Endothelial cell of umbilical vein (primary cell): ENCODE measurements around the gene PAQR7. TPM values are rescaled to one million over a fixed set of nuclear protein-coding genes. Genes with fewer than 3 reads are reported as not detected.

Experiments used
- BruUV-seq: library from RNA; stranded (reverse); fragments of 400-500 nt; replicated peaks from 2 replicates; lab custom pipeline; 2021; lab: Mats Ljungman, UMichigan
- CTCF ChIA-PET: fragments of 300-600, 350-600 bp; sonication (Branson Sonifier 250); formaldehyde crosslinking; loops from one replicate; lab custom pipeline; 2021; ENCODE audit warnings: antibody characterized with exemption, inconsistent platforms; lab: Charles Lee
- POLR2A ChIA-PET: fragments of 300-600, 350-600 bp; sonication (Branson Sonifier 250); formaldehyde crosslinking; loops from one replicate; lab custom pipeline; 2021; ENCODE audit warnings: antibody characterized with exemption, inconsistent platforms; lab: Charles Lee
- DNase-seq: peaks from one replicate; pipeline ENCODE4 v3.0.0-alpha.2; 2011; ENCODE audit warnings: low read depth, low spot score
- FAIRE-seq: peaks from 2 replicates; lab custom pipeline; 2011; peaks lifted over from hg19 to GRCh38; lab: Jason Lieb, UNC
- H2AFZ ChIP-seq: 2 replicates; pipeline ENCODE4 v1.6.0; 2012; ENCODE audit warnings: low read depth, low read length, control low read depth, inconsistent platforms
- H3K27ac ChIP-seq: 2 replicates; pipeline ENCODE4 v1.5.1; 2011; ENCODE audit warnings: low read depth, mild to moderate bottlenecking, control low read depth, low read length, moderate library complexity; ENCODE audit not compliant: insufficient read depth
- H3K27me3 ChIP-seq, 2 experiments: 2 replicates each; pipeline versions ENCODE4 v1.6.0 to v1.6.1; 2011; ENCODE audit warnings: low read length in 2 of 2, mixed read lengths in 1 of 2; ENCODE audit not compliant: control insufficient read depth in 2 of 2, insufficient read depth in 2 of 2
- H3K36me3 ChIP-seq, 2 experiments: 2 replicates in 1 of 2; 3 replicates in 1 of 2; pipeline ENCODE4 v1.5.1; 2011; ENCODE audit warnings: low read length in 2 of 2, mild to moderate bottlenecking in 1 of 2, moderate library complexity in 1 of 2; ENCODE audit not compliant: control insufficient read depth in 2 of 2, insufficient read depth in 2 of 2; ENCODE audit errors: extremely low read depth in 1 of 2
- H3K4me1 ChIP-seq: 3 replicates; pipeline ENCODE4 v1.5.1; 2011; ENCODE audit warnings: mild to moderate bottlenecking, low read length; ENCODE audit not compliant: control insufficient read depth, insufficient read depth; ENCODE audit errors: extremely low read depth
- H3K4me2 ChIP-seq: 2 replicates; pipeline ENCODE4 v1.6.1; 2011; ENCODE audit warnings: low read length, control low read depth, mixed read lengths; ENCODE audit not compliant: insufficient read depth
- H3K4me3 ChIP-seq, 3 experiments: fragments of 200-600 bp in 1 of 3; sonication (generic), shearing (Covaris generic) in 1 of 3; replicated peaks in 1 of 3; 2 replicates each; pipeline ENCODE4 v1.5.1; 2011 to 2016; ENCODE audit warnings: control low read depth in 3 of 3, low read length in 3 of 3, mild to moderate bottlenecking in 2 of 3, inconsistent platforms in 1 of 3, low read depth in 1 of 3, moderate library complexity in 1 of 3; ENCODE audit not compliant: insufficient read depth in 1 of 3
- H3K79me2 ChIP-seq: 2 replicates; pipeline ENCODE4 v1.6.0; 2012; ENCODE audit warnings: low read length, inconsistent platforms; ENCODE audit not compliant: control insufficient read depth, insufficient read depth
- H3K9ac ChIP-seq: replicated peaks from 2 replicates; pipeline ENCODE3; 2011; ENCODE audit warnings: low read length, control low read depth; ENCODE audit not compliant: insufficient read depth; ENCODE audit errors: extremely low read depth
- H3K9me1 ChIP-seq: replicated peaks from 3 replicates; pipeline ENCODE4 v1.6.0; 2011; ENCODE audit warnings: mild to moderate bottlenecking, low read length; ENCODE audit not compliant: control insufficient read depth, insufficient read depth; ENCODE audit errors: extremely low read depth
- H3K9me3 ChIP-seq: replicated peaks from 2 replicates; pipeline ENCODE4 v1.5.1; 2012; ENCODE audit warnings: low read length, inconsistent platforms; ENCODE audit not compliant: control insufficient read depth, insufficient read depth
- H4K20me1 ChIP-seq: replicated peaks from 2 replicates; pipeline ENCODE3; 2011; ENCODE audit warnings: mild to moderate bottlenecking, low read length; ENCODE audit not compliant: control insufficient read depth, insufficient read depth; ENCODE audit errors: extremely low read depth
- EZH2 ChIP-seq: IDR thresholded peaks from 2 replicates; pipeline ENCODE4 v1.6.1; 2012; ENCODE audit warnings: borderline replicate concordance, low read depth, mild to moderate bottlenecking, moderate library complexity, low read length, inconsistent platforms; ENCODE audit not compliant: severe bottlenecking
- FOS ChIP-seq: IDR thresholded peaks from 2 replicates; pipeline ENCODE4 v1.6.1; 2011; ENCODE audit warnings: mild to moderate bottlenecking, low read length, moderate library complexity, borderline replicate concordance; ENCODE audit not compliant: insufficient read depth
- GATA2 ChIP-seq: IDR thresholded peaks from 2 replicates; pipeline ENCODE4 v1.7.0; 2011; ENCODE audit warnings: low read depth, mild to moderate bottlenecking, moderate library complexity, mixed read lengths, low read length; ENCODE audit not compliant: insufficient read length, insufficient read depth
- JUN ChIP-seq: IDR thresholded peaks from 2 replicates; pipeline ENCODE4 v1.6.1; 2011; ENCODE audit warnings: borderline replicate concordance, low read depth; ENCODE audit not compliant: insufficient read length, insufficient read depth
- MYC ChIP-seq: IDR thresholded peaks from one replicate; pipeline ENCODE4 v1.6.1; 2011; ENCODE audit warnings: mild to moderate bottlenecking, low read depth, low read length
- POLR2A ChIP-seq: IDR thresholded peaks from 2 replicates; pipeline ENCODE4 v1.6.1; 2012; ENCODE audit warnings: low read depth, mild to moderate bottlenecking, control low read depth, low read length
- POLR2AphosphoS5 ChIP-seq: IDR thresholded peaks from 2 replicates; pipeline ENCODE4 v1.6.1; 2012; ENCODE audit warnings: low read depth, mild to moderate bottlenecking, control low read depth, low read length, moderate library complexity; ENCODE audit not compliant: insufficient read depth
- dilution Hi-C: fragments of 300-500 bp; cut with MboI; formaldehyde crosslinking; loops from one replicate; pipeline ENCODE4 v1.15.0; 2019; ENCODE audit warnings: low sequenced_read_pairs; ENCODE audit not compliant: extremely low pct_ligation_motif_present
- intact Hi-C: fragments of 100-400 bp; cut with micrococcal nuclease; formaldehyde crosslinking; loops from one replicate; pipeline ENCODE4 v1.10.0; 2022
- polyA plus RNA-seq, 4 experiments: library from polyadenylated mRNA; depleted of rRNA in 3 of 4; stranded (reverse) in 3 of 4; unstranded in 1 of 4; fragments of >200 nt; gene quantifications; 2 replicates each; pipeline versions ENCODE4 v1.2.1 to v1.2.3, GENCODE V29; 2011 to 2012; ENCODE audit warnings: missing spikeins in 1 of 4
- total RNA-seq: library from RNA; stranded (reverse); gene quantifications from 2 replicates; pipeline ENCODE4 v1.2.3, GENCODE V29; 2021
- TF ChIP-seq, protein P1 (sequence below): IDR thresholded peaks from 2 replicates; pipeline ENCODE4 v1.6.1; 2011; ENCODE audit not compliant: insufficient read depth, insufficient read length
- TF ChIP-seq, protein P2 (sequence below), 2 donors: IDR thresholded peaks; 1 replicate in 1 of 2; 2 replicates in 1 of 2; pipeline ENCODE4 v1.5.1; 2011; ENCODE audit warnings: low read length in 2 of 2, mild to moderate bottlenecking in 2 of 2, moderate library complexity in 2 of 2, control low read depth in 1 of 2, inconsistent platforms in 1 of 2, low read depth in 1 of 2; ENCODE audit not compliant: insufficient read depth in 1 of 2; ENCODE audit errors: extremely low read depth in 1 of 2

Gene PAQR7
- total and polyA plus RNA-seq, 2 donors (not counting 3 experiments of a cell fraction or from before 2014, with no cell fraction given): 8.4 to 10.8 TPM

DNA sequence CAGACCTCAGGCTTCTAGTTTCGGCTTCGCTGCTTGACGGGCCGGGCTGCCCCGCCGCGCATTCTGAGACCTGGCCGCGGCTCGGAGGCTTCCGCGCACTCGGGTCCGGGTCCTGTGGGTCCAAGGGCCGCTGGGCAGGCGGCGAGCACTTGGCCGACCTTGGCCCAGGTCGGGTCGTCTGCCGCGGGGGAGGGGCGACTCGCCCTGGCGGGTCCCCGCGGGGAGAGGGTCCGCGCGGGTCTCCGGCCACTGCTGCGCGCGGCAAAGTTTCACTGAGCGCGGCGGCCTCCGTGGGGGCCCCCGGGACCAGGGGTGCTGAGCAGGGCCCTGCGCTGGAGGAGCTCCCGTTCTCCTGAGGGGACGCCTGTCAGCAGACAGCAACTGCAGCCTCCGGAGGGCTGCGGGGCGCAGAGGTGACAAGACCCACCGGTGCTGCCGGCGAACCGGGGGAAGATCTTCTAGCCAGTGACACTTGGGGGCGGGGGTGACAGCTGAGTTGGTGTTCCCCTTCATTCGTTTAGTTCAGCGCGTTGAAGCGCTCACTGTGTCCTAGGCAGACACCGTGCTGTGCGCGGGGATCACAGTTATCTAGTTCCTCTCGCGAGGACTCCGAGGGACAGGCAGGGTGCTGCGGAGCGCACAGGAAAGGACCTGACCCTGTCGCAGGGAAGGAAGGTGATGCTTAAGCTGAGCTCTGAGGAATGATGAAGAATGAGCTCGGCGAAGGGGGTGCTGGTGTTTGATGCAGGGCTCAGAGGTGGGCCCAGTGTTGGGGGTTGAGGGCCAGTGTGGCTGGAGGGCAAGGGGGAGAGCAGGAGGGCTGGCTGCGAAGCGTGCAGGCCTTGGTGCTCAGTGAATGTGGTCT is 55.0 kb downstream of the PAQR7 start:
- Histone ChIP-seq H3K9me3 (no peaks in the 10 kb centered on the region), H3K4me3 (peak overlapping the region; percentile 74 to 80 (median 77)), H3K9ac (peak overlapping the region; percentile 82), H3K4me2 (peak overlapping the region; percentile 38), H3K27me3 (no peaks in the 10 kb centered on the region), H4K20me1 (no peaks in the 10 kb centered on the region), H3K36me3 (peaks cover 0 to 12% of the 10 kb centered on the region in 2 experiments), H3K27ac (peak overlapping the region; percentile 47), H3K4me1 (peaks cover 14% of the 10 kb centered on the region), H2AFZ (peak overlapping the region; percentile 81), H3K79me2 (peaks cover 9% of the 10 kb centered on the region), H3K9me1 (no peaks in the 10 kb centered on the region)
- no TSS peak for BruUV-seq
- TF ChIP-seq POLR2AphosphoS5: peak; percentile 4
- TF ChIP-seq EZH2: no peak
- intact Hi-C loops: loop anchor here (1.0 kb wide), 2 partner anchors 39 to 178 kb away; partner anchors contain the start of genes AUNIP and PAFAH2
- DNase-seq: peak; percentile 51
- ChIA-PET POLR2A (interaction anchor here (0.6 kb wide), 1 partner anchor 23 kb away, joined by 4 read pairs; no protein-coding TSS in a partner anchor), CTCF (interaction anchor here (0.8 to 1.5 kb wide), 7 partner anchors 10 to 336 kb away, joined by 3 to 8 read pairs (median 3); partner anchors contain the start of gene PAFAH2)
- FAIRE-seq: peak; percentile 66
- dilution Hi-C loops: no loop called here

DNA sequence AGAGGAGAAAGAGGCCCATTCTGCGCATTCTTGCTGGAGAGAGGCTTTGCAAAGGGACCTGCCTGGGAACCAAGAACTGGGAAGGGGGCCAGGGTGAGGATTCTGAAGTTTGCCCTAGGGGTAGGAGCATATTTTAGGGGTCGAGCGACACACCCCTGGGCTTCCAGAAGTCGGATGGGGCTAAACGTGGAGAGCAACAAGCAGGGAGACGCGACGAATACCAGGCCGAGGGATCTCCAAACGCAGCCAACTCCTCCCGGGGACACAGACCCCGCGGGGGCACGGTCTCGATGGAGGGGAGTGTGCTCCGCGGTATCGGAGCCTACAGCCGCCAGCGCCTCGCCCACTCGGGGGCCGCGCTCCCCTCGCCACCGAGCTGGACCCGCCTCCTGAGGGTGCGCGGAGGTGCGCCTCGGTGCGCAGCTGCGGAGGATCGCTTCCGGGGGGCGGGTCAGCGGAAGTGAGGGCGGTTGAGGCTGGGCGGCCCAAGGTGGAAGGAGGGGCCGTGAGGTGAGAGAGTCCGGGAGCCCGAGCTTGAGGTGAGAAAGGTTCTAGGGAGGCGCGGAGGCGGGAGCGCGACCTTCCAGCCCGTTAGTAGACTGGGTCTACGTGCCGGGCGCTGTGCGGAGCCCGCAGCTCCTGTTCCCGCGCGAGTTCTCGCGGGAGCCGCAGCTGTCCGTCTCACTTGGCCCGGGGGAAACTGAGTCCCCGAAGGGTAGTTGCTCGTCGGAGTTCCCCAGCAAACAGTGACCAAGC is 55.8 kb downstream of the PAQR7 start, which contains the start of gene MTFR1L:
Gene MTFR1L, plus strand, starts transcription at position 464 of the 756 bp plus-strand sequence. CDS start 3,151 bp downstream, outside the sequence.
- H3K36me3 ChIP-seq: peaks cover 0 to 17% of the 10 kb centered on the region in 2 experiments
- DNase-seq (peak; percentile 77), FAIRE-seq (peak; percentile 77)
- H3K9me3 ChIP-seq: no peaks in the 10 kb centered on the region
- no peaks in the 10 kb centered on the region for H4K20me1 ChIP-seq
- peaks cover 14% of the 10 kb centered on the region for H3K4me1 ChIP-seq
- peaks cover 9% of the 10 kb centered on the region for H3K79me2 ChIP-seq
- no TSS peak for BruUV-seq
- no peak for TF ChIP-seq EZH2
- TF ChIP-seq, protein P1, sequence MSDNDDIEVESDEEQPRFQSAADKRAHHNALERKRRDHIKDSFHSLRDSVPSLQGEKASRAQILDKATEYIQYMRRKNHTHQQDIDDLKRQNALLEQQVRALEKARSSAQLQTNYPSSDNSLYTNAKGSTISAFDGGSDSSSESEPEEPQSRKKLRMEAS: no peak
- TF ChIP-seq MYC: no peak
- TF ChIP-seq POLR2AphosphoS5: peak; percentile 67
- no peak for TF ChIP-seq FOS
- TF ChIP-seq GATA2: no peak
- TF ChIP-seq, protein P2, sequence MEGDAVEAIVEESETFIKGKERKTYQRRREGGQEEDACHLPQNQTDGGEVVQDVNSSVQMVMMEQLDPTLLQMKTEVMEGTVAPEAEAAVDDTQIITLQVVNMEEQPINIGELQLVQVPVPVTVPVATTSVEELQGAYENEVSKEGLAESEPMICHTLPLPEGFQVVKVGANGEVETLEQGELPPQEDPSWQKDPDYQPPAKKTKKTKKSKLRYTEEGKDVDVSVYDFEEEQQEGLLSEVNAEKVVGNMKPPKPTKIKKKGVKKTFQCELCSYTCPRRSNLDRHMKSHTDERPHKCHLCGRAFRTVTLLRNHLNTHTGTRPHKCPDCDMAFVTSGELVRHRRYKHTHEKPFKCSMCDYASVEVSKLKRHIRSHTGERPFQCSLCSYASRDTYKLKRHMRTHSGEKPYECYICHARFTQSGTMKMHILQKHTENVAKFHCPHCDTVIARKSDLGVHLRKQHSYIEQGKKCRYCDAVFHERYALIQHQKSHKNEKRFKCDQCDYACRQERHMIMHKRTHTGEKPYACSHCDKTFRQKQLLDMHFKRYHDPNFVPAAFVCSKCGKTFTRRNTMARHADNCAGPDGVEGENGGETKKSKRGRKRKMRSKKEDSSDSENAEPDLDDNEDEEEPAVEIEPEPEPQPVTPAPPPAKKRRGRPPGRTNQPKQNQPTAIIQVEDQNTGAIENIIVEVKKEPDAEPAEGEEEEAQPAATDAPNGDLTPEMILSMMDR (IDR thresholded peaks at IDR 0.05; ENCODE audit: extremely low read depth in 1 of 2, insufficient read depth in 1 of 2, low read depth in 1 of 2, low read length in 2 of 2): no peak
- peak; percentile 65 for TF ChIP-seq POLR2A
- TF ChIP-seq JUN: no peak
- intact Hi-C loops: loop anchor here (1.0 kb wide), 2 partner anchors 40 to 179 kb away; partner anchors contain the start of genes AUNIP and PAFAH2
- H3K9me1 ChIP-seq: no peaks in the 10 kb centered on the region
- peak within 1 kb of the TSS; percentile 82 for H3K9ac ChIP-seq
- H3K27ac ChIP-seq: peak within 1 kb of the TSS; percentile 47
- dilution Hi-C loops: no loop called here
- CTCF ChIA-PET: interaction anchor here (0.8 to 1.5 kb wide), 7 partner anchors 9 to 337 kb away, joined by 3 to 8 read pairs (median 3); partner anchors contain the start of gene PAFAH2
- peak within 1 kb of the TSS; percentile 74 to 80 (median 77) for H3K4me3 ChIP-seq
- POLR2A ChIA-PET: interaction anchor here (0.6 kb wide), 1 partner anchor 24 kb away, joined by 4 read pairs; no protein-coding TSS in a partner anchor
- peak within 1 kb of the TSS; percentile 38 for H3K4me2 ChIP-seq
- H2AFZ ChIP-seq: peak within 1 kb of the TSS; percentile 81
- H3K27me3 ChIP-seq: no peaks in the 10 kb centered on the region
